Upper lobe of right lung (tissue), 1 donor: Measurements from ENCODE around the gene SHC1. TPM values are rescaled to one million over a fixed set of nuclear protein-coding genes. Genes with fewer than 3 reads are reported as not detected.

Source experiments
- ATAC-seq: fragments of 200-7000 bp; cut with Tn5 transposase; one replicate; pipeline ENCODE4 v1.9.1; 2020; ENCODE audit warnings: mild to moderate bottlenecking, moderate library complexity
- DNase-seq: peaks from one replicate; pipeline ENCODE4 v3.0.0-alpha.2; 2020
- H3K27ac ChIP-seq: fragments of 200-600 bp; one replicate; pipeline ENCODE4 v1.8.0; 2022
- H3K27me3 ChIP-seq: fragments of 200-600 bp; one replicate; pipeline ENCODE4 v1.8.0; 2022; ENCODE audit warnings: mild to moderate bottlenecking
- H3K36me3 ChIP-seq: fragments of 200-600 bp; one replicate; pipeline ENCODE4 v1.8.0; 2022
- H3K4me1 ChIP-seq: fragments of 200-600 bp; one replicate; pipeline ENCODE4 v1.8.0; 2022
- H3K4me3 ChIP-seq: fragments of 200-600 bp; one replicate; pipeline ENCODE4 v1.8.0; 2022; ENCODE audit warnings: mild to moderate bottlenecking
- H3K9me3 ChIP-seq: fragments of 200-600 bp; one replicate; pipeline ENCODE4 v1.8.0; 2022
- intact Hi-C: fragments of 100-400 bp; cut with DNase I; formaldehyde crosslinking; loops from one replicate; pipeline ENCODE4 v1.11.0; 2022
- total RNA-seq: library from RNA; stranded (reverse); fragmentation: NEBNext Ultra II Directional; extraction: Animal tissue kit (Norgen Biotek cat#: 25700); gene quantifications from one replicate; pipeline ENCODE4 v1.2.1, GENCODE V29; 2021
- TF ChIP-seq, protein P1 (sequence below): fragments of 200-600 bp; IDR thresholded peaks from one replicate; pipeline ENCODE4 v1.8.0; 2022; ENCODE audit warnings: antibody characterized with exemption
- donor health status: DM: no; HTN: yes; CAD: no; lungs with severe emphysema.

Gene SHC1
- total RNA-seq, 1 donor from 2014 or later, result 120 TPM

DNA sequence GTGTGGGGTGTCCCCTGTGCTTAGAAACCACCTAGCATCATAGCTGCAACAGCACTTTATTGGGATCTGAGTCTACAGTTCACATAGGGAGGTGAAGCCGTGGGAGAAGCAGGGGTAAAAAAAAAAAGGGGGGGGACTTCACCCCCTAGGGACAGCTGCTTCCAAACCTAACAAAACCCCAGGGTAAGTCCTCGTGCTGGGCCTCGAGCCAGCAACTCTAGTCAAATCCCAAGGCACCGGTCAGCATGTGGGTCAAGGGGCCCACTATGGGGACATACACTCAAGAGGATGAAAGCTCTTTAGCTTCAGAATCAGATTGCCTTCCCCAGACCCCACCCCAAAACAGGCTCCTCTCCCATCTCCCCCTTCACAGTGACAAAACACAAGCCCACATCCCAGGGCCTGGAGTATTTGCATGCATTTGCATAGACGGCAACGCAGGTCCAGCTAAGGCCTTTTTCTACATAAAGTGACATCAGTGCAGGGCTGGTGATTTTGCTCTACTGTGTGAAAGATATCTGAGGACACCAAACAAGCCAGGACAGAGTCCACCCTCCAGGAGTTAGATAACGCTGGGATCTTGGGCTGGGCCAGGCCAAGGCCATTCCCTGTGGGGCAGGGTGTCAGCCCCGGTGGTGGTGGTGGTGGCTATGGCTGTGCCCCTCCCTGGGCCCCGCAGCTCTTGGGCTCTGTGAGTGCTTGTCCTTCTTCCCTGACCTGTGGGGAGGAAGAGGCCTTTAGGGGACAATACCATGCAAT, 26.0 kb downstream of the SHC1 start:
- no peaks in the 10 kb centered on the region for H3K27me3 ChIP-seq
- H3K36me3 ChIP-seq, result peaks cover 37% of the 10 kb centered on the region
- intact Hi-C loops, result no loop called here
- H3K4me1 ChIP-seq, result peaks cover 28% of the 10 kb centered on the region
- no peak overlapping the region for H3K4me3 ChIP-seq
- H3K27ac ChIP-seq, result no peak overlapping the region
- H3K9me3 ChIP-seq, result no peaks in the 10 kb centered on the region
- TF ChIP-seq, protein P1, sequence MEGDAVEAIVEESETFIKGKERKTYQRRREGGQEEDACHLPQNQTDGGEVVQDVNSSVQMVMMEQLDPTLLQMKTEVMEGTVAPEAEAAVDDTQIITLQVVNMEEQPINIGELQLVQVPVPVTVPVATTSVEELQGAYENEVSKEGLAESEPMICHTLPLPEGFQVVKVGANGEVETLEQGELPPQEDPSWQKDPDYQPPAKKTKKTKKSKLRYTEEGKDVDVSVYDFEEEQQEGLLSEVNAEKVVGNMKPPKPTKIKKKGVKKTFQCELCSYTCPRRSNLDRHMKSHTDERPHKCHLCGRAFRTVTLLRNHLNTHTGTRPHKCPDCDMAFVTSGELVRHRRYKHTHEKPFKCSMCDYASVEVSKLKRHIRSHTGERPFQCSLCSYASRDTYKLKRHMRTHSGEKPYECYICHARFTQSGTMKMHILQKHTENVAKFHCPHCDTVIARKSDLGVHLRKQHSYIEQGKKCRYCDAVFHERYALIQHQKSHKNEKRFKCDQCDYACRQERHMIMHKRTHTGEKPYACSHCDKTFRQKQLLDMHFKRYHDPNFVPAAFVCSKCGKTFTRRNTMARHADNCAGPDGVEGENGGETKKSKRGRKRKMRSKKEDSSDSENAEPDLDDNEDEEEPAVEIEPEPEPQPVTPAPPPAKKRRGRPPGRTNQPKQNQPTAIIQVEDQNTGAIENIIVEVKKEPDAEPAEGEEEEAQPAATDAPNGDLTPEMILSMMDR, result no peak
- no peak for ATAC-seq
- no peak for DNase-seq

DNA sequence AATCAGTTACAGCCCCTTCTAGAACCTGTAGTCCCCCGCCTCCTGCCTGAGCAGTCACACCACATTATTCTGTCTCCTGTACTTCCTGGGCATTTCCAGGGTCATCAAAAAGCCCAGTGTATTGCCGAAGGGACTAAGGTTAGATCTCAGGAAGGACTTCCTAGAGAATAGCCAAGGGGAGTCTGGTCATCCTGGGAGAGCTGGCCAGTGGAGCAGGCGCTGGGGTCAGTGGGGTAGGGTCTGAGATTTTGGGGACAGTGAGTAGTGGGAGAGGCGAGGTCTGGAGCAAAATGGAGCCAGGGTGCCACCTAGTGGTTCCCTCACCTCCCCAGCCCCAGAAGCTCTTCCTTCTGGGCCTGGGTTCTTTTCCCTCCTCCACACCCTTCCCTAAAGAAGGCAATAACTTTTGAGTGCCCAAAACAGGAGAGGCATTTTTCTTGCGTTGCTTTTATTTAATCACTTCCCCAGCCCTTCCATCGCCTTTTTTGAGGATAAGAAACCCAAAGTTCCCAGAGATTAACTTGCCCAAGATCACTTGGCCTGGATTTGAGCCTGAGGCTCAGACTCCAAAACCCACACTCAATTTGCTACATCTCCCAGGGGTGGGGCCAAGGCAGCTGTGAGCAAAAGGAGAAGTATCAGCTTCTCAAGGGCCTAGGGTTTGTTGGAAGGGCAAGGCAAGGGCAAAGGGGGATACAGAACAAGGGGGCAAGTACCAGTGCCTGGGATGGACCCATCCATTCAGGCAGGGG, 26.7 kb downstream of the SHC1 start:
- intact Hi-C loops, result no loop called here
- TF ChIP-seq, protein P1, result peak; percentile 73
- peaks cover 37% of the 10 kb centered on the region for H3K36me3 ChIP-seq
- H3K27me3 ChIP-seq, result no peaks in the 10 kb centered on the region
- no peaks in the 10 kb centered on the region for H3K9me3 ChIP-seq
- peak; percentile 56 for ATAC-seq
- H3K4me3 ChIP-seq, result no peak overlapping the region
- DNase-seq, result no peak
- H3K4me1 ChIP-seq, result peaks cover 28% of the 10 kb centered on the region
- peak overlapping the region; percentile 51 for H3K27ac ChIP-seq

DNA sequence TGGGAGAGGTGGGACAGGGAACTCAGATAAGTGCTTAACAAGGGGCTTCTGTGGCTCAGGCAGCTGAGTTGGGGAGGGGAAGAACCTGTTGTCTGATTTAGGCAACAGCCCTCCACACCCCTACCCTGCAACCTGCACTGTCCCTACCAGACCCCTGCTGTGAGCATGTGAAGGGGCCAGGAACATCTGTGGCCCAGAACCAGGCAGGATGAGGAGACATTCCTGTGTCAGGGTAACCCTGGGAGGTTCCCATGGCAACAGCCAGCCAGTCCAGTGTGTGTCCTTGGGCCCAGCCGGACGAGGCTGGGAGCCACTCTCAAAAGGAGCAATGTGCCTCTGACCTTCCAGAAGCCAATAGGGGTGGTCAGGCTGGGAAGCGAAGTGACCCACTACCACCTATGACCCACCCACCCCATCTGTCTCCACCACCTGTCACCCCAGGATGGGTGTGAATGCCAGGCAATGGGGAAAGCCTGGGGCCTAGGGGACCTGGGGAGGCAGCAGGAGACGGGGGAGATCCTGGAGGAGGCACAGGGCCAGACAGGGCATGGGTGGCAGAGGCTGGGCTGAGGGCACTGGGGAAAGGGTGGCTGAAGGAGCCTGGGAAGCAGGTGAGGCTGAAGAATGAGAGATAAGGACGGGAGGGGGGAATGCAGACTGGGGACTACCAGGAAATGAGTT, 29.1 kb downstream of the SHC1 start:
- intact Hi-C loops, result no loop called here
- DNase-seq, result no peak
- peaks cover 36% of the 10 kb centered on the region for H3K4me1 ChIP-seq

DNA sequence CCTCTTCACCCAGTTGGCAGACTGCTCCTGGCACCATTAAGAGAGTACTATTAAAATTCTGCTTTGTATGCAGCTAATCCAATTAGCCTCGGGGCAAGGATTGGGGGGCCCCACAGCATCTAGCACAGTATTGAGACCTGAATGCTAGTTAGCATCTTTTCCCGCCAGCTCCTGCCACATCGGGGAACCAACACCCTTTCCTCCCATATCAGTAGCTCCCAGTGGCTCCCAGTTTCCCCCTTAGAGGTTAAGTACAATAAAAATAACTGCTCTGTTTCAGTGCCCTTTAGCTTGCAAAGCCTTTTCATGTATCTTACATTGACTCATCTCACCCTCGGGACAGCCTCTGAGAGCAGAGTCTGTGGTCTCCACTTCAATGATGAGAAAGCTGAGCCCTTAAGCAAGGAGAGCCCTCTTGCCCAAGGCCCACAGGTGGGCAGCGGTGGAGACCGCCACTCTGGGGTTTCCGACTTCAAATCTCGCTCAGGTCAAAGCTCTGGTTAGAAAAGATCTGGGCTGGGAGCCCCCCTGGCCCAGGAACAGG, 29.8 kb downstream of the SHC1 start:
- TF ChIP-seq, protein P1, result no peak
- ATAC-seq, result no peak
- no peak overlapping the region for H3K27ac ChIP-seq
- H3K27me3 ChIP-seq, result no peaks in the 10 kb centered on the region
- no peaks in the 10 kb centered on the region for H3K9me3 ChIP-seq
- intact Hi-C loops, result no loop called here
- no peak for DNase-seq
- H3K4me3 ChIP-seq, result no peak overlapping the region
- H3K4me1 ChIP-seq, result peaks cover 41% of the 10 kb centered on the region
- peaks cover 10% of the 10 kb centered on the region for H3K36me3 ChIP-seq

More for the DNA sequence above, 29.1 kb downstream of the SHC1 start:
- H3K4me3 ChIP-seq, result no peak overlapping the region
- no peaks in the 10 kb centered on the region for H3K9me3 ChIP-seq
- H3K36me3 ChIP-seq, result peaks cover 17% of the 10 kb centered on the region
- no peak for ATAC-seq
- TF ChIP-seq, protein P1, result no peak
- H3K27me3 ChIP-seq, result no peaks in the 10 kb centered on the region
- peak overlapping the region; percentile 44 for H3K27ac ChIP-seq

DNA sequence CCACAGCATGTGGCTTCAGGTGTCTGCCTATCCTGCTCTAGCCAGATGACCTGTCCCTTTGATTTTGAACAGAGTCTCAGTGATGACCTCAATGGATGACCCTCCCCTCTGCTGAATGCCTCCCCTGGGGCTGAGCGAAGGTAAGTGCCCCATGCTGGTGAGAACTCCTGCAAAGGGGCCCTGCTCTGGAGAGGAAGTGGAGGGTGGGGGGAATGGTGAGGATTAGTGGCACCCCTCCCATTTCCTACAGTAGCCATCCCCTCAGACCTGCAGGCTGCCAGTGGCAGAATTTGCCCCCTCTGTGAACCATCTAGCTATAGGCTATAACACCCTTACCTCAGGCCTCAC, 30.4 kb downstream of the SHC1 start:
- Histone ChIP-seq H3K36me3 (peaks cover 4% of the 10 kb centered on the region), H3K9me3 (no peaks in the 10 kb centered on the region), H3K4me3 (no peak overlapping the region), H3K27ac (no peak overlapping the region), H3K4me1 (peaks cover 46% of the 10 kb centered on the region), H3K27me3 (no peaks in the 10 kb centered on the region)
- ATAC-seq, result no peak
- intact Hi-C loops, result no loop called here
- TF ChIP-seq, protein P1, result no peak
- DNase-seq, result no peak
